GM21360 (cell line): ENCODE results near the gene BCDIN3D.
"Not testable (repeated sequence)": the region's sequence is repeated elsewhere in the genome, so short reads cannot be mapped to it uniquely, and the experiment has no call there.

ENCODE experiments used
- ATAC-seq: cut with Tn5 transposase; IDR thresholded peaks from one replicate; pipeline ENCODE4 v1.9.1; 2021; ENCODE audit warnings: mild to moderate bottlenecking, moderate library complexity; ENCODE audit not compliant: unreplicated experiment

BCDIN3D gene

GRCh38 chr12:49877066-49877465 lies 34.2 kb upstream of the BCDIN3D start:
- no peak for ATAC-seq

GRCh38 chr12:49876070-49876469 lies 33.2 kb upstream of the BCDIN3D start:
- no peak for ATAC-seq

- no peak for ATAC-seq
Measured at GRCh38 chr12:49875115-49875720, 32.3 kb upstream of the BCDIN3D start.

GRCh38 chr12:49874142-49874897 lies 31.4 kb upstream of the BCDIN3D start:
- no peak for ATAC-seq

GRCh38 chr12:49873361-49873934 lies 30.5 kb upstream of the BCDIN3D start:
- no peak for ATAC-seq

- ATAC-seq: no peak
Measured at GRCh38 chr12:49872781-49873181, 29.9 kb upstream of the BCDIN3D start.

GRCh38 chr12:49872381-49872780 lies 29.5 kb upstream of the BCDIN3D start:
- ATAC-seq: no peak

GRCh38 chr12:49871811-49872251 lies 28.9 kb upstream of the BCDIN3D start:
- not testable (repeated sequence) for ATAC-seq

- no peak for ATAC-seq
Measured at GRCh38 chr12:49871263-49871561, 28.3 kb upstream of the BCDIN3D start.

- no peak for ATAC-seq
Measured at GRCh38 chr12:49870501-49871262, 27.8 kb upstream of the BCDIN3D start.

- no peak for ATAC-seq
Measured at GRCh38 chr12:49869816-49870500, 27.1 kb upstream of the BCDIN3D start.

GRCh38 chr12:49868952-49869815 lies 26.3 kb upstream of the BCDIN3D start:
- no peak for ATAC-seq

GRCh38 chr12:49868449-49868848 lies 25.5 kb upstream of the BCDIN3D start:
- ATAC-seq: no peak

- no peak for ATAC-seq
Measured at GRCh38 chr12:49867570-49868341, 24.9 kb upstream of the BCDIN3D start.

GRCh38 chr12:49866859-49867569 lies 24.1 kb upstream of the BCDIN3D start:
- no peak for ATAC-seq

GRCh38 chr12:49865782-49866135 lies 22.9 kb upstream of the BCDIN3D start:
- ATAC-seq: no peak

GRCh38 chr12:49865109-49865781 lies 22.3 kb upstream of the BCDIN3D start:
- no peak for ATAC-seq

GRCh38 chr12:49864798-49865090 lies 21.8 kb upstream of the BCDIN3D start:
- no peak for ATAC-seq
